NB4 (cell line): ENCODE measurements around the gene USP48.

ENCODE experiments used
- DNase-seq: peaks from one replicate; pipeline ENCODE4 v3.0.0; 2010; ENCODE audit warnings: low read depth
- H3K4me3 ChIP-seq: one replicate; pipeline ENCODE4 v1.5.1; 2011; ENCODE audit warnings: mild to moderate bottlenecking, low read depth, low read length, moderate library complexity
- MAX ChIP-seq: IDR thresholded peaks from 2 replicates; pipeline ENCODE4 v1.6.1; 2011; ENCODE audit warnings: low read depth, low read length
- MYC ChIP-seq: IDR thresholded peaks from 2 replicates; pipeline ENCODE4 v1.6.1; 2011; ENCODE audit warnings: low read depth, low read length
- POLR2A ChIP-seq: IDR thresholded peaks from 2 replicates; pipeline ENCODE4 v1.6.1; 2011; ENCODE audit warnings: mild to moderate bottlenecking; ENCODE audit not compliant: insufficient read length; ENCODE audit errors: extremely low read depth
- TF ChIP-seq, protein P1 (sequence below): IDR thresholded peaks from one replicate; pipeline ENCODE4 v1.5.1; 2012; ENCODE audit warnings: low read depth, low read length

Gene USP48

GRCh38 chr1:21672478-21673276, 110.3 kb downstream of the USP48 start:
- TF ChIP-seq MAX, result no peak
- no peak for TF ChIP-seq MYC
- TF ChIP-seq, protein P1, sequence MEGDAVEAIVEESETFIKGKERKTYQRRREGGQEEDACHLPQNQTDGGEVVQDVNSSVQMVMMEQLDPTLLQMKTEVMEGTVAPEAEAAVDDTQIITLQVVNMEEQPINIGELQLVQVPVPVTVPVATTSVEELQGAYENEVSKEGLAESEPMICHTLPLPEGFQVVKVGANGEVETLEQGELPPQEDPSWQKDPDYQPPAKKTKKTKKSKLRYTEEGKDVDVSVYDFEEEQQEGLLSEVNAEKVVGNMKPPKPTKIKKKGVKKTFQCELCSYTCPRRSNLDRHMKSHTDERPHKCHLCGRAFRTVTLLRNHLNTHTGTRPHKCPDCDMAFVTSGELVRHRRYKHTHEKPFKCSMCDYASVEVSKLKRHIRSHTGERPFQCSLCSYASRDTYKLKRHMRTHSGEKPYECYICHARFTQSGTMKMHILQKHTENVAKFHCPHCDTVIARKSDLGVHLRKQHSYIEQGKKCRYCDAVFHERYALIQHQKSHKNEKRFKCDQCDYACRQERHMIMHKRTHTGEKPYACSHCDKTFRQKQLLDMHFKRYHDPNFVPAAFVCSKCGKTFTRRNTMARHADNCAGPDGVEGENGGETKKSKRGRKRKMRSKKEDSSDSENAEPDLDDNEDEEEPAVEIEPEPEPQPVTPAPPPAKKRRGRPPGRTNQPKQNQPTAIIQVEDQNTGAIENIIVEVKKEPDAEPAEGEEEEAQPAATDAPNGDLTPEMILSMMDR, result no peak
- TF ChIP-seq POLR2A, result no peak
- H3K4me3 ChIP-seq, result no peak overlapping the region
- no peak for DNase-seq

- no peak for DNase-seq
- no peak overlapping the region for H3K4me3 ChIP-seq
- no peak for TF ChIP-seq MYC
- TF ChIP-seq MAX, result no peak
- TF ChIP-seq POLR2A, result no peak
- TF ChIP-seq, protein P1, result no peak
Observed at GRCh38 chr1:21671915-21672314, 111.0 kb downstream of the USP48 start.

DNA sequence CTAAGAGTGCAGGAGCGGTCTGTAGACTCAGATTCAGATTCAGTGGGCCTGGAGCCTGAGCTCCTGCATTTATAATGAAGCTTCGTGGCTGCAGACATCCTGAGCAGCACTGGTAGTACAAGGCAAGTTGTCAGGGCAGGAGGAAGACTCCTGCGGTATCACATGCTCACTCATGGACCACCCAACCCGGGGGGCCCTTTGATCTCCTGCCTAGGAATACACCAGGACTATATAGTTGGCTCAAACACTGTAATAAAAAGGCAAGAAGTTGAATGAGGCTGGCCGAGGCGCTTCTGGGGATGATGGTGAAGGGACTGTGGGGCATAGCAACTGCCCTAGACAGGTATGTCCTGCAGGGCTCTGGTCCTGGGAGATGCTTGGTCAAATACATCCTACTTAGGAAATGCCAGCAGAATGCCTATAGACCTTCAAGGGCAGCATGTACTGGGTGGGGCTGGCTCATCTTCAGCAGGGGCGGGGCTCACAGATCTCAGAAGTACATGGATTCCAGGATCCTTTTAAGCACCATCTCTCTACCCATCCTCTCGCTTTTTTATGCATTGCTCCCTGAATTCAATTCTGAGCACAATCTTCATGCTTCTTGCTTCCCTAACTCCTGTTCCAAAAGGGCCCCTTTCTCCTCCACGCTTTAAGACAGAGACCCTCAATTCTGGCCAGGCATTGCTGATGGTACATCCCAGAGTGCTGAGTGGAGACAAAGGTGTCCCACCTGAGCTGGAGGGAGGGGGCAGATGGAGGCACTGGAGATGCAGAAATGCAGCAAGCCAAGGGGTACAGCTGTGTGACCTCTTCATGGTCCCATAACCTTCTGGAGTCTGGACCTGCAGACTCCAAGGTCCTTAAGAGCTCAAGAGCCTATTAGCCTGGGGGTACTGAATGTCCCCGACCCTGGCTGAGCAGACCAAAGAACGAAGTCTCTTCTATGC, 111.7 kb downstream of the USP48 start:
- H3K4me3 ChIP-seq, result no peak overlapping the region
- no peak for DNase-seq
- TF ChIP-seq, protein P1, result no peak
- TF ChIP-seq POLR2A (no peak), MAX (no peak), MYC (no peak)

- H3K4me3 ChIP-seq, result no peak overlapping the region
- no peak for DNase-seq
- TF ChIP-seq POLR2A (no peak), MYC (no peak), MAX (no peak)
- TF ChIP-seq, protein P1, result no peak
Observed at GRCh38 chr1:21670059-21670881, 112.7 kb downstream of the USP48 start.

DNA sequence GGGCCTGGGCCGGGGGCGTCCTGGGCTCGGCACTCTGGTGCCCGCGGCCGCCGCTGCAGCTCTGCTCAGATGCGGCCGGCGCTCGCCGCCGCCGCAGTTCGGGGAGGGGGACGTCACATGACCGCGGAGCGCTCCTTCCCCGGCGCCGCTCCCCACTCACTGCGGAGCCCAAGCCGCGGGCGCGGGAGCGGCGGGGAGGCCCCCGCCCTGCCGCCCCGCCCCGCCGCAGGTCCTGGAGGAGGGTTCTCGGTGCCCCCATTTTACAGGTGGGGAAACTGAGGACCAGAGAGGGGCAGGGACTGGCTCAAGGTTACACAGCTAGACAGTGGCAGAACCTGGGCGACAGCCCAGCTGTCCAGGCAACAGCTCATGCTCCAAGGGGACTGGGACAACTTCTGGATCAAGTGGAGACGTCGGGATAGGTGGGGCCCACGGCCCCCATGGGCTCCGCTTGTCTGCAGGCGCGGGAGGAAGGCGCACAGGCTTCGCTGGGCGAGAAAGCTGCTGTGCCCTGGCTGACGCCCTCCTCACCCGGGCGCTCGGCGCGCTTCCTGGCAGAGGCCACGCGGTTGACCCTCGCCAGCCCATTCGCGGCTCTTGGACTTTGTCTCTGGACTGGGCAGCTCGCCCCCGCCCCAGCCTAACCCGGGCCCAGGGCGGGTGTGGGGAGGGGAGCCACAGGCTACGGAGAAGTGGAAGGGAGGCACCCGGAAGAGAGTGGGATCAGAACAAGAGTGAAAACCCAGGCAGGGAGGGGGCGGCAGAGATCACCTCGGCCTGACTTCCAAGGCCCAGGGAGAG, 113.5 kb downstream of the USP48 start, which contains the start of gene RAP1GAP:
Gene RAP1GAP (minus strand): TSS at position 100 of the 801 bp plus-strand sequence. CDS start 49,325 bp downstream, outside the sequence.
- peak within 1 kb of the TSS; percentile 55 for H3K4me3 ChIP-seq
- TF ChIP-seq, protein P1, result no peak
- TF ChIP-seq MYC (no peak), MAX (no peak), POLR2A (no peak)
- peak; percentile 58 for DNase-seq
